Cardiac fibroblast (primary cell): Measurements from ENCODE around the gene GHRL.
A peak's percentile ranks its signal among the peaks of the same experiment; 100 is the strongest.

ENCODE experiments used
- DNase-seq, 2 donors: peaks; one replicate each; pipeline versions ENCODE4 v3.0.0 to v3.0.0-alpha.2; 2010; ENCODE audit warnings: low read depth in 2 of 2
- H3K4me3 ChIP-seq, 2 donors: replicated peaks in 1 of 2; 1 replicate in 1 of 2; 2 replicates in 1 of 2; pipeline ENCODE4 v1.5.1; 2011; ENCODE audit warnings: low read depth in 2 of 2, low read length in 2 of 2, mild to moderate bottlenecking in 2 of 2, moderate library complexity in 1 of 2
- TF ChIP-seq, protein P1 (sequence below): IDR thresholded peaks from one replicate; pipeline ENCODE4 v1.5.1; 2011; ENCODE audit warnings: low read depth, mild to moderate bottlenecking, low read length, inconsistent platforms

The GHRL gene, protein sequence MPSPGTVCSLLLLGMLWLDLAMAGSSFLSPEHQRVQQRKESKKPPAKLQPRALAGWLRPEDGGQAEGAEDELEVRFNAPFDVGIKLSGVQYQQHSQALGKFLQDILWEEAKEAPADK

DNA sequence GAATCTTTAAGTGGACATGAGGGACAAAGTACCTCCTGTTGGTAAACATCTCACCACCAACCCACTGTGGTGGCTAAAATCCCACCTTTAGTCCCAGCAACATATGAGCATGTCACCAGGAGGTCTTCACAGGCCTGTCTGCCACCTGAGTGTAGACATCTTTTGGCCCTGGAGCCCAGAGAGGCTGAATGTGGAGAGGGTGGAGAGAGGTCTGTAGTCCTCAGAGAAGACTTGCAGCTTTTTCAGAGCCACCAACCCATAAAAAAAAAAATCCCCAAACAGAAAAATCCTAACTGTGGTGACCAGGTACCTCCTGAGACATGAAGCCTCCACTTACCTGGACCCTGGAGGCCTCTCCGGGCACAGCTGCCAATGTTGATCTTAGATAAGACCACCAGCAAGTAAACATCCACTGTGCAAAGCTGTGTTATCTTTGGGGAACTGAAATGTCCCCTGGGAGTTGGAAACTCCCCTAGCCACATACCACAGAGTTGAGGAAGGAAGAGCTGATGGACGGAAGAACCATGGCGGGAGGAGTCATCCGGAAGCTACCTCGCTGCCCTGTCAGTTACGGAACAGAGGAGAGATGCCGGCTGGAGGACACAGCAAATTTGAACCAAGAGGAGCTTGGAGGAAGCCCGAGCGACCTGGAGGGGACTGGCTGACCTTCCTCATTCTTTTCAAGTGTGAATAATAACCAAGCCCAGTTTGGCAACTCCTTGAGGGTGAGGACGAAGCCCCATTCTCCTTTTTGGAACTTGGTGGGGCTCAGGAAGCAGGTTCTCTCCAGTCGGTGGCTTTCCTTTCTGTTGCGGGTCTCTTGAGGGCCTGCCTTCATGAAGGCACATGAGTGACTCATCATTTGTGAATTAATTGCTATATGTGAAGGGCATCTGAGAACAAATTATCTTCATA is at the start of gene GHRL:
Gene GHRL, minus strand, starts transcription at position 443 of the 915 bp plus-strand sequence. CDS start 2,767 bp downstream, outside the sequence.
- peak; percentile 29 to 69 for DNase-seq
- TF ChIP-seq, protein P1, sequence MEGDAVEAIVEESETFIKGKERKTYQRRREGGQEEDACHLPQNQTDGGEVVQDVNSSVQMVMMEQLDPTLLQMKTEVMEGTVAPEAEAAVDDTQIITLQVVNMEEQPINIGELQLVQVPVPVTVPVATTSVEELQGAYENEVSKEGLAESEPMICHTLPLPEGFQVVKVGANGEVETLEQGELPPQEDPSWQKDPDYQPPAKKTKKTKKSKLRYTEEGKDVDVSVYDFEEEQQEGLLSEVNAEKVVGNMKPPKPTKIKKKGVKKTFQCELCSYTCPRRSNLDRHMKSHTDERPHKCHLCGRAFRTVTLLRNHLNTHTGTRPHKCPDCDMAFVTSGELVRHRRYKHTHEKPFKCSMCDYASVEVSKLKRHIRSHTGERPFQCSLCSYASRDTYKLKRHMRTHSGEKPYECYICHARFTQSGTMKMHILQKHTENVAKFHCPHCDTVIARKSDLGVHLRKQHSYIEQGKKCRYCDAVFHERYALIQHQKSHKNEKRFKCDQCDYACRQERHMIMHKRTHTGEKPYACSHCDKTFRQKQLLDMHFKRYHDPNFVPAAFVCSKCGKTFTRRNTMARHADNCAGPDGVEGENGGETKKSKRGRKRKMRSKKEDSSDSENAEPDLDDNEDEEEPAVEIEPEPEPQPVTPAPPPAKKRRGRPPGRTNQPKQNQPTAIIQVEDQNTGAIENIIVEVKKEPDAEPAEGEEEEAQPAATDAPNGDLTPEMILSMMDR: no peak

DNA sequence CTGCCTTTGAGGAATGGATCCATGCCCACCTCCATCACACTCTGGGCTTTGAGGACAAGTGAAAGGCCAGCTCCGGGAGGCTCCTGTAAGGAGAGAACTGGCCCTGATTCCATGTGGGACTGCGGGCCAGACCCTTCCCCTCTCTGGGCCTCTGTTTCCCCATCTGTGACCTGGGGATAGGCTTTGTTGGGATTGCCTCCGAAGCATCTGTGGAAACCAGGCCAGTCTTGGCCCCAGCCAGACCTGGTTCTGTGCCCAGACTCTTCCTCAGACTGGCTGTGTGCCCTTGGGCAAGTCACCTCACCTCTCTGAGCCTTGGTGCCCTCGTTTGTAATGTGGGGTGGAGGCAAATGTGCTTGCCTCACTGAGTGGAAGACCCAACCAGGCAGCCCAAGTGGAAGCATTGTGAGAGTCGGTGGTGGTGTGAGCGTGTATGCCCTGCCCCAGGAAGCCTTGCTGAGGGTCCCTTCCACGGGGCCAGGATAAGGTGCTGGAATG is 49.2 kb upstream of the GHRL start:
- H3K4me3 ChIP-seq: no peak overlapping the region
- no peak for DNase-seq
- TF ChIP-seq, protein P1: no peak

More for the DNA sequence above, at the start of gene GHRL:
- no peak within 1 kb of the TSS for H3K4me3 ChIP-seq

DNA sequence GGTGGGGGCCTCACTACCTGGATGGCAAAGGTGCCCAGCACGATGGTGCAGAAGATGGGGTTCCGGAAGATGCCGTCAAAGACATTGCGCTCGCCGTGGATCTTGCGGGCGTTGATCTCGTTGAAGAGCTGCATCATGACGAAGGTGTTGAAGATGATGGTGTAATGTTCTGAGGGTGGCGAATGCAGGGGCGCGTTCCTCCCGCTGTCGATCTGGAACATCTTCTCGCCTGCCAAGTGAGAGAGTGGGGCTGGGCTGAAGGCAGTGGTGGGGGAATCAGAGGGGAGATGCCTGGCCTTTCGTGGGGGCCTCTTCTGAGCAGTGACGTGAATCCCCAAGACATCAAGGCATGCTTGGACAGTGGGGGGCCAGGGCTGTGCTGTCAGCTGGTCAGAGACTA is 47.7 kb upstream of the GHRL start:
- DNase-seq: no peak
- no peak overlapping the region for H3K4me3 ChIP-seq
- TF ChIP-seq, protein P1: no peak

DNA sequence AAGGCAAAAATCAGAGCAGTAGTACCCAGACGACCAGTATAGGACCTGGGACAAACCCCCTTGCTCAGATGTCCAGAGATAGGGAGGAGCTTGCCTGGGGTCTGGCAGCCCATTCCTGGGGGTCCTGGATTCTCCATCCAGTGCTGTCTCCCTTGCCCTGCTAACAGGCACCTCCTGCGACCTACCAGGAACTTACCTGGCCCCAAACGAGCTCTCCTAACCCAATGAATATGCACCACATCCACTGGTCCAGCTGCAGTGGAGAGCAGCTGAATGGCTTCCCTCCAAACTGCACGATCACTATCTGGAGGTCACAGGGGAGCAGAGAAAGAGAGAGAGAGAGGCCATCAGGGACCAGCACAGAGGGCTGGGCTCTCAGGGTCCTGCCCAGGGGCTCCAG is 47.3 kb upstream of the GHRL start:
- H3K4me3 ChIP-seq: no peak overlapping the region
- TF ChIP-seq, protein P1: no peak
- DNase-seq: no peak

DNA sequence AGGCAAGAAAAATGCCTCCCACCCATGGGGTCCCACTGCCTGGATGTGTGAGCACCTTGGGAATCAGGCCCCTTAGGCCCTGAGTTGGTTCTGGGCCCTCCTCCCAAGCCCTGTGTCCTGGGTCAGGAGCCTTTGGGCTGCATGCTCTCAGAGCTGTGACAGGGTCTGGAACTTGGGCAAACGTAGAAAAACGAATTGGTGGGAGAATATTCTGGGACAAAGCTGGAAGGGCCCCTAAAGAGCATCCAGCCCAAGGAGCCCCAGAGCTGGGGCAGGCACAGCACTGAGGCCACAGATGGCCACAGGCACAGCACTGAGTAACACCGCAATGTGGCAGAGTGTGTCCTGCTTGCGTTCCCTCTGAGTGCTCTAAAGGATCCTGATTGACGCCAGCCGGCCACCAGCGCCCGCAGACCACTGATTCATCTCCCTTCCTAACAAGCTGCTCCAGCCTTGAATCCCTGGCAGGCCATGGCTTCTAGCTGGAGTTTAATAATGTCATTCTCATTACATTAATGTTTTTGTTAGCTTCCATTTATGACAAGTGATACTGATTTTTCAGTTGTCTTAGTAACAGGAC is 46.7 kb upstream of the GHRL start:
- no peak overlapping the region for H3K4me3 ChIP-seq
- DNase-seq: no peak
- TF ChIP-seq, protein P1: no peak

DNA sequence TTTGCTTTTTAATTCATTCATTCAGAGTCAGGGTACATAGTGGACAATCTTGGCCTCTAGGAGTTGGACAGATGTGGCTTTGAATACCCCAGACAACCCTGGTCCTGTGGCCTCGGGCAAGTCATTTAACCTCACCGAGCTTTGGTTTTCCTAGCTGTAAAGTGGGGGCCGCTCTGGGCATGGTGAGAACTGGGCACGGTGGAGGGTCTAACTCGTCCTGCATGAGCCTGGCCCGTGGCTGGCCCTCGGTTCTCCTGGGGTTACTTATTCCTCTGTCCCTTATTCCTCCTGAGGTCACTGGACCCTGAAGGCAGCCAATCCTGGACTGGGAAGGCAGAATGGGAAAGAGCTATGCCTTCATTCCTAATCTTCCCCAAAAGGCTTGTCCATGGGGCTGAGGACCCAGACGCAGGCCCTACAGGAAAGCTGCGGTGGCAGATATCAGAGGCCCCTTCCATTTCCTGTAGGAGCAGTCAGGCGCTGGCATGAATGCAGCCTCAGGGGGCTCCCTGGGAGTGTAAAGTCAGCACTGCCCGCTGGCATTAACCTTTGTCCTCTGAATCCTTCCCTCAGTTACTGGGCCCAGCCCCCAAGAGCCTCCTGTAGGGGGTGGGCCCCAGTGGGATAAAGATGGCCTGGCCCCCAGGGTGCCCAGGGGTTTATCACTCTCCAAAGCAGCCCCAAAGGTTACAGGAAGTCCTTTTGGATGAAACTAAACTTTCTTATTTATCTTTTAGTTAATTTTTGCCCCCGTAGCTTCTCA is 46.0 kb upstream of the GHRL start:
- DNase-seq: no peak

More for the DNA sequence above, 46.0 kb upstream of the GHRL start:
- TF ChIP-seq, protein P1: no peak
- H3K4me3 ChIP-seq: no peak overlapping the region
